Gastrocnemius medialis (tissue), 4 donors: ENCODE data around the gene MTFMT. TPM values are rescaled to one million over a fixed set of nuclear protein-coding genes. Genes with fewer than 3 reads are reported as not detected.

ENCODE experiments used
- ATAC-seq, 2 donors: fragments of 150-250 bp; one replicate each; pipeline ENCODE4 v1.9.1; 2016
- DNase-seq, 2 donors: peaks; one replicate each; pipeline ENCODE4 v3.0.0-alpha.2; 2019
- H3K27ac ChIP-seq, 4 donors: fragments of 200-600 bp; sonication (generic); 1 replicate in 1 of 4; 2 replicates in 3 of 4; pipeline ENCODE4 v1.5.1; 2016 to 2018; ENCODE audit warnings: mild to moderate bottlenecking in 2 of 4, moderate library complexity in 1 of 4
- H3K27me3 ChIP-seq, 3 donors: fragments of 200-600 bp; sonication (generic) in 2 of 3; 1 replicate in 1 of 3; 2 replicates in 2 of 3; pipeline versions ENCODE4 v1.5.1 to v1.6.0; 2016 to 2019; ENCODE audit warnings: mild to moderate bottlenecking in 1 of 3, moderate library complexity in 1 of 3
- H3K36me3 ChIP-seq, 2 donors: fragments of 200-600 bp; sonication (generic) in 1 of 2; one replicate each; pipeline ENCODE4 v1.5.1; 2017 to 2018
- H3K4me1 ChIP-seq, 2 donors: fragments of 200-600 bp; sonication (generic) in 1 of 2; one replicate each; pipeline ENCODE4 v1.5.1; 2016 to 2017; ENCODE audit warnings: mild to moderate bottlenecking in 2 of 2
- H3K4me3 ChIP-seq, 4 donors: fragments of 200-600 bp; sonication (generic) in 3 of 4; 1 replicate in 1 of 4; 2 replicates in 3 of 4; pipeline ENCODE4 v1.5.1; 2016 to 2019; ENCODE audit warnings: mild to moderate bottlenecking in 2 of 4
- H3K9me3 ChIP-seq, 3 donors: fragments of 200-600 bp; sonication (generic) in 2 of 3; 1 replicate in 1 of 3; 2 replicates in 2 of 3; pipeline ENCODE4 v1.5.1; 2016 to 2019
- POLR2A ChIP-seq, 2 donors: fragments of 450-650 bp; IDR thresholded peaks; one replicate each; pipeline ENCODE4 v1.6.1; 2017; ENCODE audit warnings: antibody characterized with exemption in 2 of 2, mild to moderate bottlenecking in 2 of 2, moderate library complexity in 2 of 2
- in situ Hi-C, 4 donors: fragments of 200-750 bp; cut with MboI; loops; one replicate each; pipeline versions ENCODE4 v1.15.0 to v1.8.0; 2017; ENCODE audit warnings: low sequenced_read_pairs in 4 of 4
- intact Hi-C: fragments of 100-400 bp; cut with DNase I; formaldehyde crosslinking; loops from one replicate; pipeline ENCODE4 v1.15.1; 2023; ENCODE audit warnings: low total_unique reads
- total RNA-seq, 4 donors: library from RNA; depleted of rRNA; stranded (reverse); fragments of >200 nt; gene quantifications; one replicate each; pipeline versions ENCODE4 v1.1.0 to v1.2.3, GENCODE V29; 2016
- TF ChIP-seq, protein P1 (sequence below), 5 experiments: fragments of 450-650 bp in 3 of 5; fragments of 200-600 bp in 2 of 5; sonication (generic) in 2 of 5; IDR thresholded peaks in 4 of 5; conservative IDR thresholded peaks in 1 of 5; 1 replicate in 4 of 5; 2 replicates in 1 of 5; pipeline ENCODE4 v1.5.1; 2016 to 2019; ENCODE audit warnings: antibody characterized with exemption in 5 of 5, mild to moderate bottlenecking in 3 of 5, moderate library complexity in 3 of 5

MTFMT gene
- total RNA-seq, 4 donors from 2014 or later: 17.3 to 34.0 (median 27.9) TPM

DNA sequence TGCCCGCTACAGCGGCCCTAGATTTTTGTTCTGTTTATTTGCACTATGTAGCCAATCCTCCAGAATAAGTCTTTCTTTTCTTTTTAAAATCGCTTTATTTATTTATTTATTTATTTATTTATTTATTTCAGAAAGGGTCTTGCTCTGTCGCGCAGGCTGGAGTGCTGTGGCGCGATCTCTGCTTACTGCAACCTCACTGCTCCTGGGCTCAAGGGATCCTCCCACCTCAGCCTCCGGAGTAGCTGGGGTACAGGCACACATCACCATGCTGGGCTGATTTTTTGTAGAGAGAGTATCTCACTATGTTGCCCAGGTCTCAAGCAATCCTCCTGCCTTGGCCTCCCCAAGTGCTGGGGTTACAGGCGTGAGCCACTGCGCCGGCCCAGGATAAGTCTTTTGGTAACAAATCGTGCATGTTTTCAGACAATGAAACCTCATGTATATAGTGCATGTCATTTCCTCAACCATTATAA lies 333 bp upstream of the MTFMT start:
- DNase-seq (no peak), ATAC-seq (no peak)
- TF ChIP-seq, protein P1, sequence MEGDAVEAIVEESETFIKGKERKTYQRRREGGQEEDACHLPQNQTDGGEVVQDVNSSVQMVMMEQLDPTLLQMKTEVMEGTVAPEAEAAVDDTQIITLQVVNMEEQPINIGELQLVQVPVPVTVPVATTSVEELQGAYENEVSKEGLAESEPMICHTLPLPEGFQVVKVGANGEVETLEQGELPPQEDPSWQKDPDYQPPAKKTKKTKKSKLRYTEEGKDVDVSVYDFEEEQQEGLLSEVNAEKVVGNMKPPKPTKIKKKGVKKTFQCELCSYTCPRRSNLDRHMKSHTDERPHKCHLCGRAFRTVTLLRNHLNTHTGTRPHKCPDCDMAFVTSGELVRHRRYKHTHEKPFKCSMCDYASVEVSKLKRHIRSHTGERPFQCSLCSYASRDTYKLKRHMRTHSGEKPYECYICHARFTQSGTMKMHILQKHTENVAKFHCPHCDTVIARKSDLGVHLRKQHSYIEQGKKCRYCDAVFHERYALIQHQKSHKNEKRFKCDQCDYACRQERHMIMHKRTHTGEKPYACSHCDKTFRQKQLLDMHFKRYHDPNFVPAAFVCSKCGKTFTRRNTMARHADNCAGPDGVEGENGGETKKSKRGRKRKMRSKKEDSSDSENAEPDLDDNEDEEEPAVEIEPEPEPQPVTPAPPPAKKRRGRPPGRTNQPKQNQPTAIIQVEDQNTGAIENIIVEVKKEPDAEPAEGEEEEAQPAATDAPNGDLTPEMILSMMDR (IDR thresholded peaks at IDR 0.05 in 4 of 5, conservative IDR thresholded peaks at IDR 0.05 in 1 of 5): no peak
- no peak for TF ChIP-seq POLR2A (IDR thresholded peaks at IDR 0.05)
- in situ Hi-C loops (loop anchor here (10.0 to 25.0 kb wide), 4 partner anchors 55 to 258 kb away; partner anchors contain the start of genes PARP16 (in 3 of the 4) and RNU5A-1 (in 3 of the 4)), intact Hi-C loops (loop anchor here (2.0 kb wide), 1 partner anchor 41 kb away; the partner anchor contains the start of gene SPG21)
- Histone ChIP-seq H3K4me1 (peaks cover 16 to 19% of the 10 kb centered on the region in 2 donors), H3K36me3 (peaks cover 0 to 14% of the 10 kb centered on the region in 2 donors), H3K9me3 (no peaks in the 10 kb centered on the region), H3K27me3 (no peaks in the 10 kb centered on the region), H3K4me3 (peak overlapping the region; percentile 79 to 95 (median 88)), H3K27ac (peak overlapping the region; percentile 71 to 92 (median 88))

DNA sequence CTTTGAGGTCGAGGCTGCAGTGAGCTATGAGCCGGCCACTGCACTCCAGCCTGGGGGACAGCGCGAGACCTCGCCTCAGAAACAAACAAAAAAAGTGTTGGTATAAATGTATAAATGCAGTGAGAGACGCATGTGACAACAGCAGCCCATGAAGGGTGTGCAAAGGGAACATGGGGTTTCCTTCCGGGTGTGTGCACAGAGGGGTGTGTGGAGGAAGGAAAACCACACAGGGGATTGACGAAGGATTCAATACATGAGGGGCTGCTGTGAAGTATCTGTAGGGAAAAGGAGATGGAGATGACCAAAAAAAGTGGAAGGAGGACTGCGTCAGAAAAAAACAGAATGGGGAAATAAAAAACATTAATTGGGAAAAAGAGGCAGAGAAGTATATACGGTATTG lies 1.1 kb downstream of the MTFMT start:
- Histone ChIP-seq H3K27ac (peak overlapping the region in 2 of 4 donors; percentile 87 to 92), H3K27me3 (no peaks in the 10 kb centered on the region), H3K36me3 (peaks cover 0 to 25% of the 10 kb centered on the region in 2 donors), H3K4me3 (peak overlapping the region; percentile 79 to 95 (median 88)), H3K9me3 (no peaks in the 10 kb centered on the region), H3K4me1 (peaks cover 14 to 19% of the 10 kb centered on the region in 2 donors)
- DNase-seq (no peak), ATAC-seq (no peak)
- intact Hi-C loops: loop anchor here (2.0 kb wide), 1 partner anchor 40 kb away; the partner anchor contains the start of gene SPG21
- in situ Hi-C loops: loop anchor here (25.0 kb wide), 2 partner anchors 234 to 259 kb away; partner anchors contain the start of genes PARP16 (in 3 of the 4) and RNU5A-1 (in 3 of the 4)
- TF ChIP-seq POLR2A (IDR thresholded peaks at IDR 0.05): no peak
- TF ChIP-seq, protein P1 (IDR thresholded peaks at IDR 0.05 in 4 of 5, conservative IDR thresholded peaks at IDR 0.05 in 1 of 5): no peak

DNA sequence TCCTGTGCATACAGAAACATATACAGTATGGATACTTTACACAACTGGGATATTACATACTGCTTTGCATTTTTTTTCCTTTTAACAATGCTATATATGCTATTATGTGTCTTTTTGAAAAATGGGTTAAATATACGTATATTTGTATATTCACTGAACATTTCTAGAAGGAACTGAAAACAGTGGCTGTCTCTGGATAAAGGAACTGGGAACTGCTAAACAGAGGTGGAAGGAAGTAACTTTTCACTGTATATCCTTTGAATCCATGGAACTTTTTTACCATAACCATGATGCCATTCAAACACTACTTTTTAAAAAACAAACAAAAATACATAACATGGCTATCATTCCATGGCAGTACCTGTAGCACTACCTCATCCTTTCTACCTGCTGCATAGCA lies 1.8 kb downstream of the MTFMT start:
- in situ Hi-C loops: loop anchor here (25.0 kb wide), 2 partner anchors 235 to 260 kb away; partner anchors contain the start of genes PARP16 (in 3 of the 4) and RNU5A-1 (in 3 of the 4)
- H3K27me3 ChIP-seq: no peaks in the 10 kb centered on the region
- intact Hi-C loops: no loop called here

DNA sequence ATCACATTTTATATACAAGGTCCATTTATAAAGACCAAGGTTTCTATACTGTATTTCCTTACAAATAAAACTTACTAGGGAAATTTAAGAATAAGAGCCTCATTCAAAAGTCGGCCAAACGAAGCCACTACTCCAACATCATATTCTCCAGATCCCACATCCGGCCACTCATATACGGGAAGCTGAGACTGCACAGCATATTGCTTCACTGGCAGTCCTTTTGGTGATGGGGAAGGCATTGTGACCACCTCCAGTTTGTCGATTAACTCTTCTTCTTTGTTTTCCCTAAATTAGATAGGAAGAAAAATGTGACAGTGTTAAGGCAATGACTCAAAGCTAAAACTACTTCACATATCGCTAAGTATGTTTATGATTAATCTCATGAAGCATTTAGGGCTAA lies 2.7 kb downstream of the MTFMT start:
- no peak overlapping the region for H3K27ac ChIP-seq
- H3K4me1 ChIP-seq: peaks cover 21 to 24% of the 10 kb centered on the region in 2 donors
- in situ Hi-C loops: loop anchor here (25.0 kb wide), 2 partner anchors 236 to 261 kb away; partner anchors contain the start of genes PARP16 (in 3 of the 4) and RNU5A-1 (in 3 of the 4)
- H3K27me3 ChIP-seq: no peaks in the 10 kb centered on the region
- no peak for DNase-seq
- no peak overlapping the region for H3K4me3 ChIP-seq
- peaks cover 0 to 25% of the 10 kb centered on the region in 2 donors for H3K36me3 ChIP-seq
- H3K9me3 ChIP-seq: no peaks in the 10 kb centered on the region
- no peak for ATAC-seq
- intact Hi-C loops: no loop called here
- TF ChIP-seq, protein P1 (IDR thresholded peaks at IDR 0.05 in 4 of 5, conservative IDR thresholded peaks at IDR 0.05 in 1 of 5): no peak
- no peak for TF ChIP-seq POLR2A (IDR thresholded peaks at IDR 0.05)

More for the DNA sequence above, 1.8 kb downstream of the MTFMT start:
- no peak overlapping the region for H3K4me3 ChIP-seq
- no peak overlapping the region for H3K27ac ChIP-seq
- no peaks in the 10 kb centered on the region for H3K9me3 ChIP-seq
- H3K4me1 ChIP-seq: peaks cover 14 to 19% of the 10 kb centered on the region in 2 donors
- TF ChIP-seq, protein P1 (IDR thresholded peaks at IDR 0.05 in 4 of 5, conservative IDR thresholded peaks at IDR 0.05 in 1 of 5): no peak
- no peak for TF ChIP-seq POLR2A (IDR thresholded peaks at IDR 0.05)
- H3K36me3 ChIP-seq: peaks cover 0 to 25% of the 10 kb centered on the region in 2 donors
- ATAC-seq: no peak
- DNase-seq: no peak
